GM19099 (cell line): ENCODE results near the gene DDX27.

ENCODE experiments used
- POLR2A ChIP-seq: IDR thresholded peaks from 3 replicates; pipeline ENCODE4 v1.6.1; 2011; ENCODE audit warnings: low read depth; ENCODE audit not compliant: insufficient read length; ENCODE audit errors: extremely low read depth

DDX27 gene

DNA sequence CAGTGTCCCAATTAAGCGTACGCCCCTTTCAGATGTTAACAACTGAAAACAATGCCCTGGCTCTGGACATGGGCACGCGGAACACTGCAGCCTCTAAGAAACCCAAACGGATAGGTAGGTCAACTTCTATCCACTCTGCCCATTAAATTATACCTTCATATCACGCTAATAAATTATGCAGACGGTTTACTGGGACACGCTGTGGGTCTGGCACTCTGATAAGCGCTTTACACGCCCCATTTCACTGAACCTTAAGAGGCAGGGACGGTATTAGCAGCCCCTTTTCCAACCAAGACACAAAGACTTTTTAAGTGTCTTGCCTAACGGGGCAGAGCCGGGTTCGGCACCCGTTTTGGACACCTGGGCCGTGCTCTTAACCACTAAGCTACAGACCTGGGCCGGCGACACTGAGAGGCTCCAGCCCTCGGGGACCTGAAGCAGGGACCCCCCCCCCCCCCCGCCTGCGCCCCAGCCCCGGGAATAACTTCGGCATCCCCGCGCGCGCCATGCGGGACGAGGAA lies 31.8 kb upstream of the DDX27 start:
- TF ChIP-seq POLR2A: no peak

DNA sequence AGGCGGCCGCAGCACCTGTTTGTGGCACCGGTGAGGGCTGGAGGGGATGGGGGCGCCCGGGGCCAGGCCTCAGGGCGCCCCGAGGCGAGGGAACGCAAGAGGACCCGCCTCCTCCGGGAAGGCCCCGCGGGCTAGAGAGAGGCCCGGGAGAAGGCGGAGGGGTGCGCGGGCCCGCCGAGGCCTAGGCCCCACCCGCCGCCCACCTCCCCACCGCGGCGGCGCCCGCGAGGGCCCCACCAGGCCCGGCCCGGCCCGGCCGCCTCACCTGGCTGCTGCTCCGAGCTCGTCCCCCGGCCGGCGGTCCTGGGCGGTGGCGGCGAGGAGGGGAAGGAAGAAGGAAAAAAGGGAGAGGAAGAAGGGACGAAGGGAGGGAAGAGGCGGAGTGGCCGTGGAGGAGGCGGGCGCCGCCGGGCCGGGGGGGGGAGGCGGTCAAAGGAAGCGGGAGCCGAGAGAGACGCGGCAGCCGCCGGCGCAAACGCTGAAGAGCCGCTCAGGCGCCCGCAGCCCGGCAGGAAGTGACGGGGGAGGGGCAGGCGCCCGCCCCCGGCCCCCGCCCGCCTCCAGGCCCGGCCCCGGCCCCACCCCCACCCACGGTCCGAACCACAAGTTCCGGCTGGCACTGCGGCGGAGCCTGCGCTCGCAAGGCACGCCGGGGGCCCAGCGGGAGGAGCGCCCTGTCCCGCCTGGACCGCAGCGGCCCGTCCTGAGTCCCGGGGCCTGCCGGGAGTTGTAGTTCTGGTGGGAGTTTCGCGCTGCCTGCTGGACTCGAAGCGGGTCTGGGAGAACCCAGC lies 31.2 kb upstream of the DDX27 start, which contains the start of gene STAU1:
Gene STAU1 (minus strand): TSS at position 484 of the 791 bp plus-strand sequence. CDS start 22,133 bp downstream, outside the sequence.
- TF ChIP-seq POLR2A: peak; percentile 84

GRCh38 chr20:49199729-49200293 lies 19.4 kb upstream of the DDX27 start:
- TF ChIP-seq POLR2A: no peak

DNA sequence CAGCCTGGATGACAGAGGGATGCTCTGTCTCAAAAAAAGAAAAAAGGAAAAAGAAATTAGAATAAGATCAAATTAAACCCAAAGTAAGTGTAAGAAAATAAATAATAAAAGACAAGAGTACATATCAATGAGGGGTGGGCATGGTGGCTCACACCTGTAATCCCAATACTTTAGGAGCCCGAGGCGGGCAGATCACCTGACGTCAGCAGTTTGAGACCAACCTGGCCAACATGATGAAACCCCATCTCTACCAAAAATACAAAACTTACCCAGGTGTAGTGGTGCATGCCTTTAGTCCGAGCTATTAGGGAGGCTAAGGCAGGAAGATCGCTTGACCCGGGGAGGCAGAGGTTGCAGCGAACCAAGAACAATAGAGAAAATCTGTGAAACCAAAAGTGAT lies 16.2 kb upstream of the DDX27 start:
- no peak for TF ChIP-seq POLR2A

- no peak for TF ChIP-seq POLR2A
Measured at GRCh38 chr20:49203746-49204145, 15.5 kb upstream of the DDX27 start.

DNA sequence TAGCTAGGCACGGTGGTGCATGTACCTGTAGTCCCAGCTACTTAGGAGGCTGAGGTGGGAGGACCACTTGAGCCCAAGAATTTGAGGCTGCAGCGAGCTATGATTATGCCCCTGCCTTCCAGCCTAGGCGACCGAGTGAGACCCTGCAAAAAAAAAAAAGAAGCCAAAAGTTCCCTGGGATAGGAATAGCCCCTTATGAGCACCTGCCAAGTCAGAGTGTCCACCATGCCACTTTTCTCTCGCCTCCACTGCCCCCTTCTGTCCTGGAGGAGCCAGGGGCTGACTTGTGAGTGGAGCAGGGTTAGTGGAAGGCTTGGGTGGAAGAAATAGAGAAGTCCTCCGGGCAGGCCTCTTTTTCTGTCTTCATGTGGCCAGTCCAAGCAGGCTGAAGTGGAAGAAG lies 12.1 kb upstream of the DDX27 start:
- TF ChIP-seq POLR2A: no peak

- no peak for TF ChIP-seq POLR2A
Measured at GRCh38 chr20:49210101-49210756, 9.0 kb upstream of the DDX27 start.

- TF ChIP-seq POLR2A: no peak
Measured at GRCh38 chr20:49210757-49211110, 8.5 kb upstream of the DDX27 start.

- no peak for TF ChIP-seq POLR2A
Measured at GRCh38 chr20:49214571-49214970, 4.6 kb upstream of the DDX27 start.

- TF ChIP-seq POLR2A: no peak
Measured at GRCh38 chr20:49215232-49215631, 4.0 kb upstream of the DDX27 start.

- TF ChIP-seq POLR2A: no peak
Measured at GRCh38 chr20:49216991-49217578, 2.1 kb upstream of the DDX27 start.

DNA sequence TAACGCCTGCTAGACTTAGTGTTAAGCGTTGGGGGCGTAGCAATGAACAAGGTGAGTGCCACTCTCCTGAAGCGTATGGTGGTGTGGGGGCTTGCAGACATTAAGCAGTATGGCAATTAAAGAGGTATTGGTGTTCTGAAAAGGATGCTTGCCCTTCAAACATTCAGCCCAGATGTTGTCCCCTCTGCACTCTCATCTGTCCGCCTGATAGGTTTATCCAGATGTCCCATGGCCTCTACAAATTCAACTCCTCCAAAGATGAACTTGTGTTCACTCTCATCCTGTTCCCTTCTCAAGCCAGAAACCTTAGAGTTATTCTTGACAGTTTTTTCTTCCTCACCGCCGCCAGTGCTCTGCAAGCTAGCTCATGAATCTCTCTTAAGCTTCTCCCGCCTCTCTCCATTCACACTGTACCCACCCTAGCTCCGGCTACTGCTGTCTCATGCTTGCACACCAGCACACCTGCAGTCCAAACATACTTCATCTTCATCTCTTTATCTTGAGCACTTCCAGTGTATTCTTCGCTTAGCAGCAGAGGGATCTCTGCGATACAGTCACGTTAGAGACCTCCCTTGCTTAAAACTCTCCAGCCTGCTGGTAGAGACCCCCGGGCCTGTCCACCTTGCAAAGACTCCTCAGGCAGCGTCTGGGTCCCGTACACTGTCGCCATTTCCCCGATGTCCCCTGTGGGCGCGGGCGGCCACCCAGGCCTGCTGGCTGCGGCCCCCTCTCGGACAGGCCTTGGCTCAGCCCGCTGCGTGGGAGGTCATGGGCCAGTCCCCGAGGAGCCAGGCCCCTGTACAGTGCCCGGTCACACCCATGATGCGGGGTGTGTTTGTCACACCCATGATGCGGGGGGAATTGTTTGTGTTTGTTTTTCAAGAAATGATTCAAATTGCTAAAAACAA lies 962 bp downstream of the DDX27 start:
- no peak for TF ChIP-seq POLR2A

DNA sequence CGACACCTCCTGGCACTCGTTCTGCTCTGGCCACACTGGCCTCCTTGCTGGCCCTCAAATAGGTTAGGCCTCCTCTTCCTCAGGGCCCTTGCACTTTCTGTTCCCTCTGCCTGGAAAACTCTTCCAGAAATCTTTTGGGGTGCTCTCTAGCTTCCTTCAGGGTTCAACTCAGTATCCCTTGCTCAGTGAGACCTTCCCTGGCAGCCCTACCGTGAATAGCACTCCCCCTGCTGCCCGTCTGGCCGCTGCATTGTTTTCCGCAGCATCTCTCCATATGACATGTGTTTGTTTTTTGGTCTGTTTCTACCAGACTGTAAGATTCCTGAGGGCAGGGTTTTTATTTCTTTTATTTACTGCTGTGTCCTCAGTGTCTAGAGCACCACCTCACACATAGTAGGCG lies 6.7 kb downstream of the DDX27 start:
- no peak for TF ChIP-seq POLR2A

DNA sequence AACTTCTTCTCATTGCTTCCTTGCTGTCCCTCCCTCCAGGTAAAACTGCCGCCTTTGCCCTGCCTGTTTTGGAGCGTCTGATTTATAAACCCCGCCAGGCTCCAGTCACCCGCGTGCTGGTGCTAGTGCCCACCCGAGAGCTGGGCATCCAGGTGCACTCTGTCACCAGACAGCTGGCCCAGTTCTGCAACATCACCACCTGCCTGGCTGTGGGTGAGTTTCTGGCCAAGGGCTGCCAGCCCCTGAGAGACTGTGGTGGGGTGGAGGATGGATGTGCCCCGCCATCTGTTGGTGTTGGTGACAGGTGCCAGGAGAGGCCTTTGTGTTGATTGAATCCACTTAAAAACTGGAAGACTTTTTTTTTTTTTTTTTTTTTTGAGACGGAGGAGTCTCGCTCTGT lies 9.5 kb downstream of the DDX27 start:
- no peak for TF ChIP-seq POLR2A
